ENCODE results near the gene XRCC4. TPM values are rescaled to one million over a fixed set of nuclear protein-coding genes. Genes with fewer than 3 reads are reported as not detected.

XRCC4 gene
- total and polyA plus RNA-seq, 2 of the 13 experiments (the other 11 are each of a cell fraction or from before 2014, with no cell fraction given) = 2.8 to 12.6 TPM

DNA sequence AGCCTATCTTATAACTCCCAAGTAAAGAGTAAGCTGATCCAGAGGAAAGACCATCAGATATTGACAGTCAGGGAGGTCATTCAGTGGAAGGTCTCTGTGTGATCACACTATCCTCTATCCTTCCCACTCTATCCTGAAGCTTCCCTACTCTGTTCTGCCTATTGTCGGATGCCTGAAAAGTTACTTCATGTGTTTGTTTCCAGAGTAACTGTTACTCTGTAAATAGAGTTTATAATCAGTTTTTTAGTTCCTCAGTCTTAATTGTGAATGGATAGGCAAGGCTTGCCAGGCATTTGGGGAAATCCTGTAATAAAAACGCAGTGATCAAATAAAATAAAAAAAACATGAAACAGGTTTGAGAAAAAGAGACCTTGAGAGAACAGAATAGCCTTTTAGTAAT, 79.8 kb downstream of the XRCC4 start (continued):
- TF ChIP-seq GATA4 (IDR thresholded peaks at IDR 0.05; ENCODE audit: borderline replicate concordance, low read depth) = no peak

GRCh38 chr5:83162601-83163000, 85.3 kb downstream of the XRCC4 start:
- no peak overlapping the region for H3K4me2 ChIP-seq (ENCODE audit: low read depth, low read length)
- H3K79me2 ChIP-seq (ENCODE audit: insufficient read depth, low read length) = no peaks in the 10 kb centered on the region
- CTCF ChIA-PET (ENCODE audit: low intra/inter-chr PET ratio, low total read pairs) = no interaction called here
- no peaks in the 10 kb centered on the region for H3K36me3 ChIP-seq (replicated peaks in 1 of 2; ENCODE audit: control insufficient read depth in 1 of 2, insufficient read depth in 2 of 2, low read length in 2 of 2)
- no peak overlapping the region for H3K4me3 ChIP-seq (replicated peaks in 1 of 3; ENCODE audit: insufficient read depth in 1 of 3, low read depth in 2 of 3, low read length in 3 of 3)
- no peak overlapping the region for H3K9ac ChIP-seq (ENCODE audit: insufficient read depth, low read depth, low read length)
- TF ChIP-seq, protein P1, sequence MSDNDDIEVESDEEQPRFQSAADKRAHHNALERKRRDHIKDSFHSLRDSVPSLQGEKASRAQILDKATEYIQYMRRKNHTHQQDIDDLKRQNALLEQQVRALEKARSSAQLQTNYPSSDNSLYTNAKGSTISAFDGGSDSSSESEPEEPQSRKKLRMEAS (IDR thresholded peaks at IDR 0.05) = no peak
- TF ChIP-seq PCBP2 (optimal IDR thresholded peaks at IDR 0.05; ENCODE audit: low read depth, low read length, poor library complexity, severe bottlenecking) = no peak
- TF ChIP-seq PRPF4 (IDR thresholded peaks at IDR 0.05; ENCODE audit: low read depth, low read length, poor library complexity, severe bottlenecking) = no peak
- no peak for TF ChIP-seq RBM39 (IDR thresholded peaks at IDR 0.05; ENCODE audit: low read depth, low read length, poor library complexity, severe bottlenecking)
- TF ChIP-seq ZNF543 (CRISPR knock-in tag; IDR thresholded peaks at IDR 0.05) = no peak
- TF ChIP-seq NKX3-1 (CRISPR knock-in tag; IDR thresholded peaks at IDR 0.05) = no peak
- no peak for TF ChIP-seq ARNTL (CRISPR knock-in tag; IDR thresholded peaks at IDR 0.05)
- TF ChIP-seq SETDB1 (CRISPR knock-in tag; IDR thresholded peaks at IDR 0.05; ENCODE audit: borderline replicate concordance) = no peak
- no peak for TF ChIP-seq ZNF292 (CRISPR knock-in tag; IDR thresholded peaks at IDR 0.05; ENCODE audit: borderline replicate concordance, low read depth)
- TF ChIP-seq DNMT1 (CRISPR knock-in tag; IDR thresholded peaks at IDR 0.05) = no peak
- no peak for TF ChIP-seq HNF4G (IDR thresholded peaks at IDR 0.05; ENCODE audit: borderline replicate concordance, low read depth, low read length)
- no peak for TF ChIP-seq HNF4G (CRISPR knock-in tag; IDR thresholded peaks at IDR 0.05; ENCODE audit: borderline replicate concordance, low read depth)
- H3K27me3 ChIP-seq (ENCODE audit: control insufficient read depth in 1 of 2, insufficient read depth in 2 of 2, low read length in 2 of 2) = no peaks in the 10 kb centered on the region
- no peaks in the 10 kb centered on the region for H3K4me1 ChIP-seq (ENCODE audit: insufficient read depth, low read length)
- no peak for ATAC-seq
- no peak for DNase-seq (ENCODE audit: low spot score)
- POLR2A ChIA-PET = no interaction called here
- H3K27ac ChIP-seq (ENCODE audit: extremely low read length, insufficient read depth, low read length) = no peak overlapping the region
- WGBS (ENCODE audit: low lambda C conversion rate) = 64% methylated on average over 3 of the region's 3 CpGs
- in situ Hi-C loops (cut with HindIII; ENCODE audit: extremely low pct_ligation_motif_present, low pct_unique_long_range_greater_than_20kb) = no loop called here
- BruUV-seq (replicated peaks) = no TSS peak
- H4K20me1 ChIP-seq (ENCODE audit: insufficient read depth, low read length) = no peaks in the 10 kb centered on the region
- H3K9me3 ChIP-seq (ENCODE audit: low read length) = no peaks in the 10 kb centered on the region
- FAIRE-seq = no peak
- no peak overlapping the region for H2AFZ ChIP-seq (ENCODE audit: low read length)
- intact Hi-C loops (cut with micrococcal nuclease; ENCODE audit: unreplicated experiment) = no loop called here
